Epithelial cell of proximal tubule (primary cell): ENCODE data around the gene ATP2B1. TPM values are rescaled to one million over a fixed set of nuclear protein-coding genes. Genes with fewer than 3 reads are reported as not detected.
"Not testable (repeated sequence)": the region's sequence is repeated elsewhere in the genome, so short reads cannot be mapped to it uniquely, and the experiment has no call there.

ENCODE experiments used
- DNase-seq: peaks from one replicate; pipeline ENCODE4 v3.0.0-alpha.2; 2011; ENCODE audit warnings: low read depth
- H3K4me3 ChIP-seq: 2 replicates; pipeline ENCODE4 v1.5.1; 2011; ENCODE audit warnings: low read depth, mild to moderate bottlenecking, low read length
- CTCF ChIP-seq: conservative IDR thresholded peaks from 2 replicates; pipeline ENCODE4 v1.5.1; 2012; ENCODE audit warnings: low read depth, mild to moderate bottlenecking, low read length
- total RNA-seq: library from RNA; depleted of rRNA; stranded (reverse); fragments of >200 nt; gene quantifications from 2 replicates; pipeline ENCODE4 v1.2.3, GENCODE V29; 2015

The ATP2B1 gene
- total RNA-seq, 1 donor from 2014 or later, result 25.3 TPM

- no peak for DNase-seq
- H3K4me3 ChIP-seq, result no peak overlapping the region
- no peak for TF ChIP-seq CTCF
These were observed 6.9 kb downstream of the ATP2B1 start for GRCh38 chr12:89701606-89702206.

- TF ChIP-seq CTCF, result no peak
- DNase-seq, result no peak
- H3K4me3 ChIP-seq, result no peak overlapping the region
These were observed 8.3 kb downstream of the ATP2B1 start for GRCh38 chr12:89700191-89700810.

- H3K4me3 ChIP-seq, result no peak overlapping the region
- DNase-seq, result no peak
- no peak for TF ChIP-seq CTCF
These were observed 10.0 kb downstream of the ATP2B1 start for GRCh38 chr12:89698607-89699006.

- not testable (repeated sequence) for DNase-seq, H3K4me3 ChIP-seq
These were observed 10.9 kb downstream of the ATP2B1 start for GRCh38 chr12:89697728-89698127.

GRCh38 chr12:89697296-89697695 is 11.3 kb downstream of the ATP2B1 start:
- DNase-seq, result no peak
- H3K4me3 ChIP-seq, result no peak overlapping the region
- no peak for TF ChIP-seq CTCF

GRCh38 chr12:89695830-89696229 is 12.8 kb downstream of the ATP2B1 start:
- no peak for TF ChIP-seq CTCF
- no peak for DNase-seq
- H3K4me3 ChIP-seq, result no peak overlapping the region

GRCh38 chr12:89695100-89695499 is 13.5 kb downstream of the ATP2B1 start:
- no peak overlapping the region for H3K4me3 ChIP-seq
- DNase-seq, result no peak
- no peak for TF ChIP-seq CTCF
